ENCODE measurements around the gene SDF2L1. TPM values are rescaled to one million over a fixed set of nuclear protein-coding genes. Genes with fewer than 3 reads are reported as not detected.

Gene SDF2L1
- total and polyA plus RNA-seq, 2 of the 13 experiments (the other 11 are each of a cell fraction or from before 2014, with no cell fraction given): 18.0 to 57.4 TPM

DNA sequence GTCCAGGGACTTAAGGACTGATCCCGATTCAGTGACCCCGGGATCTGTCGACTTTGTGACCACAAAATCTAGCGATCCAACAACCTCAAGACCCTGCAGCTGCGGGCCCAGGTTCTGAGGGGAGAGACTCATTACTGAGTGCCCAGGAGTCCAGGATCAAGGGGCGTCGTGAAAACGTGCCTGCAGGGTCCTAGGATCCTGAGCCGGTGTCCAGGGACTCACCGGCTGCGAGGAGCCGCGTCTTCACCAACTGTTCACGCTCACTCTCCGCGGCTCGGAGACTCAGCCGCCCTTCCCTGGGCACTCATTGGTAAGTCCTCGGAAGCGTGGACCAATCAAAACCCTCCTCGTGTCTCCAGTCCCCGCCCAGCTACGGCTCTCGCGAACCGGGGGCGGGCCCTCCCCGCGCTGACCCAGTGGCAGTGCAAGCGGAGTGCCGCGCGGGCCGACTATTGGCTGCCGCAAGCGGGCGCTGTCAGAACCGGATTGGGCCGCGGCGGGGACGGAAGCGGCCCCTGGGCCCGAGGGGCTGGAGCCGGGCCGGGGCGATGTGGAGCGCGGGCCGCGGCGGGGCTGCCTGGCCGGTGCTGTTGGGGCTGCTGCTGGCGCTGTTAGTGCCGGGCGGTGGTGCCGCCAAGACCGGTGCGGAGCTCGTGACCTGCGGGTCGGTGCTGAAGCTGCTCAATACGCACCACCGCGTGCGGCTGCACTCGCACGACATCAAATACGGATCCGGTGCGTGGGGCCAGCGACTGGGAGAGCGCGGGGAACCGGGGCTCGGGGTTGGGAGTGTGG, at the start of gene SDF2L1 (continued):
- TF ChIP-seq ZNF800 (CRISPR knock-in tag; IDR thresholded peaks at IDR 0.05) (0 out of 2 replicates have a peak, but pooled peaks have one; percentile 4), PHF21A (CRISPR knock-in tag; IDR thresholded peaks at IDR 0.05) (peak; percentile 29; the same call in 1 of the 2 replicates), ZBED4 (CRISPR knock-in tag; IDR thresholded peaks at IDR 0.05; ENCODE audit: borderline replicate concordance) (peak; percentile 99), MEIS1 (CRISPR knock-in tag; IDR thresholded peaks at IDR 0.05; ENCODE audit: borderline replicate concordance) (no peak), GPN1 (CRISPR knock-in tag; IDR thresholded peaks at IDR 0.05; ENCODE audit: borderline replicate concordance) (peak; percentile 34; the same call in 1 of the 2 replicates), ZBTB7A (CRISPR knock-in tag; IDR thresholded peaks at IDR 0.05) (no peak), ZNF709 (CRISPR knock-in tag; IDR thresholded peaks at IDR 0.05) (no peak), ZNF563 (CRISPR knock-in tag; IDR thresholded peaks at IDR 0.05) (peak; percentile 49; the same call in 1 of the 2 replicates), ZNF749 (CRISPR knock-in tag; IDR thresholded peaks at IDR 0.05; ENCODE audit: borderline replicate concordance) (no peak), RFXAP (CRISPR knock-in tag; IDR thresholded peaks at IDR 0.05; ENCODE audit: borderline replicate concordance) (peak; percentile 98), IRF9 (CRISPR knock-in tag; IDR thresholded peaks at IDR 0.05; ENCODE audit: borderline replicate concordance) (no peak; the same call in 1 of the 2 replicates), ZXDC (CRISPR knock-in tag; IDR thresholded peaks at IDR 0.05) (peak; percentile 23; the same call in 1 of the 2 replicates)
- TF ChIP-seq, protein P1, sequence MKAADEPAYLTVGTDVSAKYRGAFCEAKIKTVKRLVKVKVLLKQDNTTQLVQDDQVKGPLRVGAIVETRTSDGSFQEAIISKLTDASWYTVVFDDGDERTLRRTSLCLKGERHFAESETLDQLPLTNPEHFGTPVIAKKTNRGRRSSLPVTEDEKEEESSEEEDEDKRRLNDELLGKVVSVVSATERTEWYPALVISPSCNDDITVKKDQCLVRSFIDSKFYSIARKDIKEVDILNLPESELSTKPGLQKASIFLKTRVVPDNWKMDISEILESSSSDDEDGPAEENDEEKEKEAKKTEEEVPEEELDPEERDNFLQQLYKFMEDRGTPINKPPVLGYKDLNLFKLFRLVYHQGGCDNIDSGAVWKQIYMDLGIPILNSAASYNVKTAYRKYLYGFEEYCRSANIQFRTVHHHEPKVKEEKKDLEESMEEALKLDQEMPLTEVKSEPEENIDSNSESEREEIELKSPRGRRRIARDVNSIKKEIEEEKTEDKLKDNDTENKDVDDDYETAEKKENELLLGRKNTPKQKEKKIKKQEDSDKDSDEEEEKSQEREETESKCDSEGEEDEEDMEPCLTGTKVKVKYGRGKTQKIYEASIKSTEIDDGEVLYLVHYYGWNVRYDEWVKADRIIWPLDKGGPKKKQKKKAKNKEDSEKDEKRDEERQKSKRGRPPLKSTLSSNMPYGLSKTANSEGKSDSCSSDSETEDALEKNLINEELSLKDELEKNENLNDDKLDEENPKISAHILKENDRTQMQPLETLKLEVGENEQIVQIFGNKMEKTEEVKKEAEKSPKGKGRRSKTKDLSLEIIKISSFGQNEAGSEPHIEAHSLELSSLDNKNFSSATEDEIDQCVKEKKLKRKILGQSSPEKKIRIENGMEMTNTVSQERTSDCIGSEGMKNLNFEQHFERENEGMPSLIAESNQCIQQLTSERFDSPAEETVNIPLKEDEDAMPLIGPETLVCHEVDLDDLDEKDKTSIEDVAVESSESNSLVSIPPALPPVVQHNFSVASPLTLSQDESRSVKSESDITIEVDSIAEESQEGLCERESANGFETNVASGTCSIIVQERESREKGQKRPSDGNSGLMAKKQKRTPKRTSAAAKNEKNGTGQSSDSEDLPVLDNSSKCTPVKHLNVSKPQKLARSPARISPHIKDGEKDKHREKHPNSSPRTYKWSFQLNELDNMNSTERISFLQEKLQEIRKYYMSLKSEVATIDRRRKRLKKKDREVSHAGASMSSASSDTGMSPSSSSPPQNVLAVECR (CRISPR knock-in tag; IDR thresholded peaks at IDR 0.05; ENCODE audit: borderline replicate concordance): peak; percentile 79
